ENCODE results near the gene JPH3. TPM values are rescaled to one million over a fixed set of nuclear protein-coding genes. Genes with fewer than 3 reads are reported as not detected.

JPH3 gene
- total and polyA plus RNA-seq, 10 of the 15 experiments (the other 5 are each of a cell fraction or from before 2014, with no cell fraction given), result 0.05 TPM; not detected in 9

DNA sequence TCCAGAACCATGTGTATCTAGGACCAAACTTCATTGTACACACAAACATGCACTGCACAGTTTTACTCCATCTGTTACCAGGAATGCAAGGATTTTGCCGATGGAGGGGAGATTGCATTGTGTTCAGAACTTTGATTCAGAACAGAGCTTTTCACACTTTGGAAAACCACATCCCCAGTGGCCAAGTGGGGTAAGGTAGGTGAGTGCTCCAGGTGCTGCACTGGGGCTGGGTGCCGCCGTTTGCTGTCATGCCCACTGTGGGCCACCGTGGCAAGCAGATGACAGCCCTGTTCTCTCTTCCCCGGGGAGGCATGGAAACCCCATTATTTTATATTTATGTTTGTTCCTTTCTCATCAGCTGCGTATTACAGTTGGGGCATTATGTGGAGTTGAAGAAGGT lies 29.3 kb upstream of the JPH3 start (continued):
- TF ChIP-seq, protein P1, sequence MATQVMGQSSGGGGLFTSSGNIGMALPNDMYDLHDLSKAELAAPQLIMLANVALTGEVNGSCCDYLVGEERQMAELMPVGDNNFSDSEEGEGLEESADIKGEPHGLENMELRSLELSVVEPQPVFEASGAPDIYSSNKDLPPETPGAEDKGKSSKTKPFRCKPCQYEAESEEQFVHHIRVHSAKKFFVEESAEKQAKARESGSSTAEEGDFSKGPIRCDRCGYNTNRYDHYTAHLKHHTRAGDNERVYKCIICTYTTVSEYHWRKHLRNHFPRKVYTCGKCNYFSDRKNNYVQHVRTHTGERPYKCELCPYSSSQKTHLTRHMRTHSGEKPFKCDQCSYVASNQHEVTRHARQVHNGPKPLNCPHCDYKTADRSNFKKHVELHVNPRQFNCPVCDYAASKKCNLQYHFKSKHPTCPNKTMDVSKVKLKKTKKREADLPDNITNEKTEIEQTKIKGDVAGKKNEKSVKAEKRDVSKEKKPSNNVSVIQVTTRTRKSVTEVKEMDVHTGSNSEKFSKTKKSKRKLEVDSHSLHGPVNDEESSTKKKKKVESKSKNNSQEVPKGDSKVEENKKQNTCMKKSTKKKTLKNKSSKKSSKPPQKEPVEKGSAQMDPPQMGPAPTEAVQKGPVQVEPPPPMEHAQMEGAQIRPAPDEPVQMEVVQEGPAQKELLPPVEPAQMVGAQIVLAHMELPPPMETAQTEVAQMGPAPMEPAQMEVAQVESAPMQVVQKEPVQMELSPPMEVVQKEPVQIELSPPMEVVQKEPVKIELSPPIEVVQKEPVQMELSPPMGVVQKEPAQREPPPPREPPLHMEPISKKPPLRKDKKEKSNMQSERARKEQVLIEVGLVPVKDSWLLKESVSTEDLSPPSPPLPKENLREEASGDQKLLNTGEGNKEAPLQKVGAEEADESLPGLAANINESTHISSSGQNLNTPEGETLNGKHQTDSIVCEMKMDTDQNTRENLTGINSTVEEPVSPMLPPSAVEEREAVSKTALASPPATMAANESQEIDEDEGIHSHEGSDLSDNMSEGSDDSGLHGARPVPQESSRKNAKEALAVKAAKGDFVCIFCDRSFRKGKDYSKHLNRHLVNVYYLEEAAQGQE (IDR thresholded peaks at IDR 0.05; ENCODE audit: low read depth, low read length), result no peak
- TF ChIP-seq ESRRA (IDR thresholded peaks at IDR 0.05; ENCODE audit: low read length) (no peak), NFIC (IDR thresholded peaks at IDR 0.05; ENCODE audit: low read depth, low read length) (no peak), HDAC2 (IDR thresholded peaks at IDR 0.05) (no peak), MEF2A (IDR thresholded peaks at IDR 0.05; ENCODE audit: insufficient read depth, low read depth, low read length) (no peak), RUNX3 (IDR thresholded peaks at IDR 0.05; ENCODE audit: low read length) (no peak), TCF3 (IDR thresholded peaks at IDR 0.05; ENCODE audit: borderline replicate concordance, insufficient read depth, low read depth, low read length) (no peak), CBX3 (IDR thresholded peaks at IDR 0.05; ENCODE audit: borderline replicate concordance, low read depth) (no peak), ETV6 (conservative IDR thresholded peaks at IDR 0.05 in 1 of 2, IDR thresholded peaks at IDR 0.05 in 1 of 2; ENCODE audit: borderline replicate concordance in 1 of 2, low read depth in 1 of 2) (no peak), POU2F2 (IDR thresholded peaks at IDR 0.05; ENCODE audit: borderline replicate concordance, low read depth, low read length) (no peak)

All from GM12878 (cell line).